K562 (cell line): ENCODE results near the gene DYSF. TPM values are rescaled to one million over a fixed set of nuclear protein-coding genes. Genes with fewer than 3 reads are reported as not detected.

Experiments
- ATAC-seq: fragments of 200-7000 bp; cut with Tn5 transposase; 3 replicates; pipeline ENCODE4 v1.9.1; 2020; ENCODE audit warnings: moderate library complexity
- BruUV-seq: library from RNA; stranded (reverse); fragments of 400-500 nt; replicated peaks from 2 replicates; lab custom pipeline; 2021; lab: Mats Ljungman, UMichigan
- CTCF ChIA-PET: fragments of 300-600 bp; formaldehyde crosslinking; extraction: SDS; loops from one replicate; lab custom pipeline; 2021; ENCODE audit warnings: low intra/inter-chr PET ratio; lab: Yijun Ruan, JAX
- POLR2A ChIA-PET: fragments of 300-600, 350-650 bp; sonication (Branson Sonifier 250); formaldehyde crosslinking; extraction: SDS; loops from one replicate; lab custom pipeline; 2021; ENCODE audit warnings: antibody characterized with exemption, inconsistent platforms; lab: Yijun Ruan, JAX
- DNase-seq, 4 experiments: peaks; one replicate each; pipeline versions ENCODE4 v3.0.0 to v3.0.0-alpha.2; 2011 to 2018; ENCODE audit warnings: low spot score in 3 of 4, mixed read lengths in 3 of 4; ENCODE audit errors: extremely low read depth in 1 of 4
- FAIRE-seq: peaks from 2 replicates; lab custom pipeline; 2011; peaks lifted over from hg19 to GRCh38; lab: Jason Lieb, UNC
- H2AFZ ChIP-seq: 2 replicates; pipeline ENCODE4 v1.6.0; 2011; ENCODE audit warnings: low read depth, low read length, control low read depth, inconsistent platforms
- H3K27ac ChIP-seq: fragments of 200-600 bp; 3 replicates; pipeline ENCODE4 v1.8.0; 2011; ENCODE audit warnings: low read depth, mild to moderate bottlenecking, control low read depth, inconsistent platforms, low read length, moderate library complexity, mixed read lengths; ENCODE audit errors: extremely low read depth
- H3K27me3 ChIP-seq, 2 experiments: fragments of 300-600 bp in 1 of 2; 2 replicates in 1 of 2; 3 replicates in 1 of 2; pipeline versions ENCODE4 v1.6.0 to v1.8.0; 2011; ENCODE audit warnings: inconsistent platforms in 2 of 2, low read length in 2 of 2, mild to moderate bottlenecking in 1 of 2, mixed read lengths in 1 of 2, moderate library complexity in 1 of 2; ENCODE audit not compliant: control insufficient read depth in 2 of 2, insufficient read depth in 2 of 2
- H3K36me3 ChIP-seq: fragments of 300-600 bp; 3 replicates; pipeline ENCODE4 v1.8.0; 2011; ENCODE audit warnings: mild to moderate bottlenecking, low read length, inconsistent platforms; ENCODE audit not compliant: control insufficient read depth, insufficient read depth
- H3K4me1 ChIP-seq, 2 experiments: fragments of 200-600 bp in 1 of 2; replicated peaks in 1 of 2; 2 replicates in 1 of 2; 3 replicates in 1 of 2; pipeline versions ENCODE4 v1.5.1 to v1.8.0; 2011; ENCODE audit warnings: inconsistent platforms in 2 of 2, low read length in 2 of 2, mild to moderate bottlenecking in 1 of 2, mixed read lengths in 1 of 2, moderate library complexity in 1 of 2; ENCODE audit not compliant: control insufficient read depth in 2 of 2, insufficient read depth in 2 of 2
- H3K4me2 ChIP-seq: 2 replicates; pipeline ENCODE4 v1.6.1; 2011; ENCODE audit warnings: low read length, control low read depth, inconsistent platforms, mixed read lengths; ENCODE audit not compliant: insufficient read depth
- H3K4me3 ChIP-seq: fragments of 200-600 bp; sonication (generic), shearing (Covaris generic); 2 replicates; pipeline ENCODE4 v1.5.1; 2016; ENCODE audit warnings: control low read depth, inconsistent platforms
- H3K79me2 ChIP-seq: fragments of 200-600 bp; 3 replicates; pipeline ENCODE4 v1.8.0; 2011; ENCODE audit warnings: low read length, inconsistent platforms; ENCODE audit not compliant: control insufficient read depth, insufficient read depth
- H3K9ac ChIP-seq, 2 experiments: 2 replicates each; pipeline versions ENCODE4 v1.6.0 to v1.6.1; 2011; ENCODE audit warnings: low read depth in 2 of 2, low read length in 2 of 2, control low read depth in 1 of 2, inconsistent platforms in 1 of 2, mild to moderate bottlenecking in 1 of 2, mixed read lengths in 1 of 2; ENCODE audit not compliant: insufficient read depth in 1 of 2
- H3K9me1 ChIP-seq: one replicate; pipeline ENCODE4 v1.6.0; 2011; ENCODE audit warnings: inconsistent platforms, mild to moderate bottlenecking, low read length, moderate library complexity; ENCODE audit not compliant: control insufficient read depth, insufficient read depth
- H3K9me3 ChIP-seq: replicated peaks from 2 replicates; pipeline ENCODE4 v1.5.1; 2011; ENCODE audit warnings: low read depth, low read length, inconsistent platforms; ENCODE audit not compliant: control insufficient read depth, insufficient read depth
- H4K20me1 ChIP-seq: replicated peaks from 2 replicates; pipeline ENCODE4 v1.6.1; 2011; ENCODE audit warnings: low read length, inconsistent platforms, mixed read lengths; ENCODE audit not compliant: control insufficient read depth, insufficient read depth
- RBM25 ChIP-seq: fragments of 200-400 bp; formaldehyde crosslinking; IDR thresholded peaks from 2 replicates; pipeline ENCODE4 v1.6.1; 2018; ENCODE audit warnings: low read length, low read depth, moderate library complexity; ENCODE audit not compliant: severe bottlenecking
- ZFP36 ChIP-seq: fragments of 150-350 bp; IDR thresholded peaks from 2 replicates; pipeline ENCODE4 v1.6.1; 2018; ENCODE audit warnings: low read length, low read depth; ENCODE audit not compliant: partially characterized antibody
- WGBS: fragments of 100-300 bp; shearing (Covaris generic); methylation state at CpG from one replicate; pipeline ENCODE4 v1.1.6; 2016; ENCODE audit warnings: low coverage, mixed read lengths; ENCODE audit not compliant: insufficient coverage; ENCODE audit errors: missing lambda C conversion rate; 5-methylcytosine and 5-hydroxymethylcytosine counted together
- in situ Hi-C: fragments of 300-500 bp; cut with MboI; formaldehyde crosslinking; loops from 4 replicates; pipeline ENCODE4 v1.15.0; 2018; ENCODE audit warnings: inconsistent platforms, mixed read lengths
- intact Hi-C: fragments of 100-400 bp; cut with micrococcal nuclease; formaldehyde crosslinking; loops from 2 replicates; pipeline ENCODE4 v1.14.2; 2022
- polyA plus RNA-seq, 8 experiments: library from polyadenylated mRNA; depleted of rRNA in 4 of 8; stranded (reverse) in 5 of 8; unstranded in 3 of 8; fragments of >200 nt; fragmentation: Nextera tagmentation in 2 of 8; fragmentation: Illumina TruSeq in 1 of 8; extraction: Ambion mirVana in 2 of 8; extraction: Trizol in 1 of 8; gene quantifications; 2 replicates each; pipeline versions ENCODE4 v1.2.1 to v1.2.3, GENCODE V29; 2011 to 2014; ENCODE audit warnings: inconsistent platforms in 1 of 8, missing spikeins in 1 of 8
- total RNA-seq, 7 experiments: library from RNA; depleted of rRNA in 6 of 7; stranded (reverse); fragments of >200 nt in 6 of 7; fragmentation: Illumina TruSeq in 2 of 7; extraction: Trizol in 2 of 7; gene quantifications; 2 replicates each; pipeline versions ENCODE4 v1.2.1 to v1.2.3, GENCODE V29; 2011 to 2021; ENCODE audit warnings: low replicate concordance in 1 of 7
- TF ChIP-seq, protein P1 (sequence below): fragments of 450-650 bp; formaldehyde crosslinking; IDR thresholded peaks from 2 replicates; pipeline ENCODE4 v1.4.0; 2020; ENCODE audit warnings: mild to moderate bottlenecking, moderate library complexity

Gene DYSF
- total and polyA plus RNA-seq, 9 of the 15 experiments (the other 6 are each of a cell fraction or from before 2014, with no cell fraction given) = 0.01 to 0.80 (median 0.29) TPM

DNA sequence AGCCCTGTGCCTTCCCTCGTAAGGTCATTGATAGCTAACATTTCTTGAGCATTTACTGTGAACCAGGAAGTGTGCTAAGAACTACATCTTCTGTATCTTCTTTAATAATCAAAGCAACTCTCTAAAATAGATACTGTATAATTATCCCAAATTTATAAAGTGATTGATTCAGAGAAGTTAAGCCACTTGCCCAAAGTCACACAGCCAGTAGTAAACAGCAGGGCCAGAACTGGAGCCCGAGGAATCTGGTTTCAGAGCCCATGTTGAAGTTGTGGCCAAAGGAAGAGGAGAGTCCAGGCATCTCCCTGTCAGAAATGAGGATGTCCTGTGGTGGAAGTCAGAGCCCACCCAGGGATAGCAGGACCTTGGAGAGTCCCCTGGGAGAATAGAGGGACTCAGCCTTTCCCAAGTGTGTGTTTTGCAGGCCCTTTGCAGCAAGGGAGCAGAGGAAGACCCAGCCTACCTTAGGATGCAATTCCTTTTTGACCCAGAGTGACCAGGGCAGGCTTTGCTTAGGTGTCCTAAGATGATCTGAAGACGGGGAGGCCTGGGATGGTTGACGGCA, 134.2 kb downstream of the DYSF start:
- Histone ChIP-seq H3K9me3 (no peaks in the 10 kb centered on the region), H3K27ac (no peak overlapping the region), H3K27me3 (peaks cover 2 to 65% of the 10 kb centered on the region in 2 experiments; a peak in 4 of 5 replicates), H3K36me3 (no peaks in the 10 kb centered on the region), H2AFZ (no peak overlapping the region), H3K9me1 (peaks cover 5% of the 10 kb centered on the region), H3K4me3 (no peak overlapping the region), H3K79me2 (no peaks in the 10 kb centered on the region), H3K4me1 (peaks cover 0 to 3% of the 10 kb centered on the region in 2 experiments; a peak in 1 of 5 replicates), H4K20me1 (peaks cover 35% of the 10 kb centered on the region), H3K4me2 (no peak overlapping the region), H3K9ac (no peak overlapping the region)
- ATAC-seq = no peak
- FAIRE-seq = no peak
- ChIA-PET POLR2A (interaction anchor here (1.2 kb wide), 1 partner anchor 8 kb away, joined by 3 read pairs; no protein-coding TSS in a partner anchor), CTCF (no interaction called here)
- in situ Hi-C loops = no loop called here
- BruUV-seq = no TSS peak
- TF ChIP-seq, protein P1, sequence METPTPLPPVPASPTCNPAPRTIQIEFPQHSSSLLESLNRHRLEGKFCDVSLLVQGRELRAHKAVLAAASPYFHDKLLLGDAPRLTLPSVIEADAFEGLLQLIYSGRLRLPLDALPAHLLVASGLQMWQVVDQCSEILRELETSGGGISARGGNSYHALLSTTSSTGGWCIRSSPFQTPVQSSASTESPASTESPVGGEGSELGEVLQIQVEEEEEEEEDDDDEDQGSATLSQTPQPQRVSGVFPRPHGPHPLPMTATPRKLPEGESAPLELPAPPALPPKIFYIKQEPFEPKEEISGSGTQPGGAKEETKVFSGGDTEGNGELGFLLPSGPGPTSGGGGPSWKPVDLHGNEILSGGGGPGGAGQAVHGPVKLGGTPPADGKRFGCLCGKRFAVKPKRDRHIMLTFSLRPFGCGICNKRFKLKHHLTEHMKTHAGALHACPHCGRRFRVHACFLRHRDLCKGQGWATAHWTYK (CRISPR knock-in tag) = no peak
- TF ChIP-seq ZFP36 = peak; percentile 65
- peak; percentile 75 for TF ChIP-seq RBM25
- no peak for DNase-seq
- WGBS = 16% methylated on average over 4 of the region's 4 CpGs
- intact Hi-C loops = no loop called here
